Cardiac muscle cell (in vitro differentiated cells and primary cell): ENCODE measurements around the gene DGKZ. TPM values are rescaled to one million over a fixed set of nuclear protein-coding genes. Genes with fewer than 3 reads are reported as not detected.

Experiments
- DNase-seq, 2 donors: peaks; one replicate each; pipeline versions ENCODE4 v3.0.0 to v3.0.0-alpha.2; 2010 to 2017; ENCODE audit warnings: low read depth in 1 of 2, low spot score in 1 of 2
- H3K27ac ChIP-seq: fragments of 200-600 bp; sonication (generic); 2 replicates; pipeline ENCODE4 v1.5.1; 2016
- H3K27me3 ChIP-seq: fragments of 200-600 bp; sonication (generic); 2 replicates; pipeline ENCODE4 v1.6.0; 2016; ENCODE audit warnings: control low read depth
- H3K36me3 ChIP-seq: fragments of 200-600 bp; sonication (generic); 2 replicates; pipeline ENCODE4 v1.5.1; 2016; ENCODE audit warnings: control low read depth
- H3K4me1 ChIP-seq: fragments of 200-600 bp; sonication (generic); 2 replicates; pipeline ENCODE4 v1.8.1; 2017; ENCODE audit warnings: low read depth, mild to moderate bottlenecking, mixed run types
- H3K4me3 ChIP-seq: fragments of 200-600 bp; sonication (generic); 2 replicates; pipeline ENCODE4 v1.5.1; 2016; ENCODE audit warnings: mild to moderate bottlenecking
- H3K9me3 ChIP-seq: fragments of 200-600 bp; sonication (generic); 2 replicates; pipeline ENCODE4 v1.5.1; 2017; ENCODE audit warnings: low read depth, mild to moderate bottlenecking, control low read depth
- CTCF ChIP-seq: IDR thresholded peaks from 2 replicates; pipeline ENCODE4 v1.5.1; 2012; ENCODE audit warnings: low read depth, mild to moderate bottlenecking, low read length
- polyA plus RNA-seq: library from polyadenylated mRNA; unstranded; fragments of >200 nt; fragmentation: Nextera tagmentation; extraction: Ambion mirVana; gene quantifications from 2 replicates; pipeline ENCODE4 v1.2.1, GENCODE V29; 2016
- total RNA-seq: library from RNA; depleted of rRNA; stranded (reverse); fragments of >200 nt; gene quantifications from 2 replicates; pipeline ENCODE4 v1.2.3, GENCODE V29; 2016

The DGKZ gene
- total and polyA plus RNA-seq, 2 experiments from 2014 or later = 48.3 to 81.8 TPM

GRCh38 chr11:46382646-46383403 is 35.6 kb downstream of the DGKZ start:
- DNase-seq = peak; percentile 69 to 70
- Histone ChIP-seq H3K36me3 (peaks cover 4% of the 10 kb centered on the region), H3K27me3 (no peaks in the 10 kb centered on the region), H3K4me1 (peaks cover 13% of the 10 kb centered on the region), H3K4me3 (peak overlapping the region; percentile 63), H3K27ac (peak overlapping the region; percentile 98), H3K9me3 (no peaks in the 10 kb centered on the region)
- TF ChIP-seq CTCF = peak; percentile 69

GRCh38 chr11:46383404-46383758 is 36.1 kb downstream of the DGKZ start:
- Histone ChIP-seq H3K36me3 (peaks cover 4% of the 10 kb centered on the region), H3K27ac (no peak overlapping the region), H3K27me3 (no peaks in the 10 kb centered on the region), H3K9me3 (no peaks in the 10 kb centered on the region), H3K4me1 (peaks cover 19% of the 10 kb centered on the region), H3K4me3 (no peak overlapping the region)
- DNase-seq = no peak
- TF ChIP-seq CTCF = no peak

- H3K27me3 ChIP-seq = no peaks in the 10 kb centered on the region
- no peak for DNase-seq
- peaks cover 21% of the 10 kb centered on the region for H3K4me1 ChIP-seq
- TF ChIP-seq CTCF = no peak
- H3K27ac ChIP-seq = no peak overlapping the region
- H3K4me3 ChIP-seq = no peak overlapping the region
- H3K36me3 ChIP-seq = peaks cover 4% of the 10 kb centered on the region
- no peaks in the 10 kb centered on the region for H3K9me3 ChIP-seq
These were observed 36.9 kb downstream of the DGKZ start for GRCh38 chr11:46383974-46384701.

- H3K36me3 ChIP-seq = peaks cover 4% of the 10 kb centered on the region
- no peak overlapping the region for H3K27ac ChIP-seq
- no peak overlapping the region for H3K4me3 ChIP-seq
- DNase-seq = no peak
- peaks cover 22% of the 10 kb centered on the region for H3K4me1 ChIP-seq
- TF ChIP-seq CTCF = no peak
- H3K27me3 ChIP-seq = peaks cover 9% of the 10 kb centered on the region
- H3K9me3 ChIP-seq = no peaks in the 10 kb centered on the region
These were observed 38.1 kb downstream of the DGKZ start for GRCh38 chr11:46385169-46386004.

GRCh38 chr11:46386005-46386578 is 38.8 kb downstream of the DGKZ start:
- H3K36me3 ChIP-seq = peaks cover 4% of the 10 kb centered on the region
- no peak overlapping the region for H3K27ac ChIP-seq
- H3K9me3 ChIP-seq = no peaks in the 10 kb centered on the region
- no peak overlapping the region for H3K4me3 ChIP-seq
- no peak for TF ChIP-seq CTCF
- DNase-seq = no peak
- peaks cover 16% of the 10 kb centered on the region for H3K27me3 ChIP-seq
- H3K4me1 ChIP-seq = peaks cover 22% of the 10 kb centered on the region
